ENCODE data around the gene BTF3. TPM values are rescaled to one million over a fixed set of nuclear protein-coding genes. Genes with fewer than 3 reads are reported as not detected.

BTF3 gene
- total RNA-seq (100 to 1,000 TPM; 451 to 591 (median 525) TPM), polyA plus RNA-seq (1,000 to 10,000 TPM in 1 of 3 donors, 100 to 1,000 TPM in 2; 664 to 1,021 (median 727) TPM)
- long read RNA-seq, donor 1, transcript BTF3-202 (6 exons, 1,237 nt): minor isoform, 32 of 212 reads
- long read RNA-seq, donor 1, transcript BTF3-201 (6 exons, 897 nt): major isoform, 174 of 212 reads
- long read RNA-seq, donor 1, partial matches to known transcripts: 2 of 212 reads
- long read RNA-seq, donor 1, other reads (novel, unspliced or antisense): 4 of 212 reads
- long read RNA-seq, donor 2, transcript BTF3-202 (6 exons, 1,237 nt): minor isoform, 58 of 380 reads
- long read RNA-seq, donor 2, transcript BTF3-201 (6 exons, 897 nt): major isoform, 308 of 380 reads
- long read RNA-seq, donor 2, partial matches to known transcripts: 3 of 380 reads
- long read RNA-seq, donor 2, other reads (novel, unspliced or antisense): 11 of 380 reads

DNA sequence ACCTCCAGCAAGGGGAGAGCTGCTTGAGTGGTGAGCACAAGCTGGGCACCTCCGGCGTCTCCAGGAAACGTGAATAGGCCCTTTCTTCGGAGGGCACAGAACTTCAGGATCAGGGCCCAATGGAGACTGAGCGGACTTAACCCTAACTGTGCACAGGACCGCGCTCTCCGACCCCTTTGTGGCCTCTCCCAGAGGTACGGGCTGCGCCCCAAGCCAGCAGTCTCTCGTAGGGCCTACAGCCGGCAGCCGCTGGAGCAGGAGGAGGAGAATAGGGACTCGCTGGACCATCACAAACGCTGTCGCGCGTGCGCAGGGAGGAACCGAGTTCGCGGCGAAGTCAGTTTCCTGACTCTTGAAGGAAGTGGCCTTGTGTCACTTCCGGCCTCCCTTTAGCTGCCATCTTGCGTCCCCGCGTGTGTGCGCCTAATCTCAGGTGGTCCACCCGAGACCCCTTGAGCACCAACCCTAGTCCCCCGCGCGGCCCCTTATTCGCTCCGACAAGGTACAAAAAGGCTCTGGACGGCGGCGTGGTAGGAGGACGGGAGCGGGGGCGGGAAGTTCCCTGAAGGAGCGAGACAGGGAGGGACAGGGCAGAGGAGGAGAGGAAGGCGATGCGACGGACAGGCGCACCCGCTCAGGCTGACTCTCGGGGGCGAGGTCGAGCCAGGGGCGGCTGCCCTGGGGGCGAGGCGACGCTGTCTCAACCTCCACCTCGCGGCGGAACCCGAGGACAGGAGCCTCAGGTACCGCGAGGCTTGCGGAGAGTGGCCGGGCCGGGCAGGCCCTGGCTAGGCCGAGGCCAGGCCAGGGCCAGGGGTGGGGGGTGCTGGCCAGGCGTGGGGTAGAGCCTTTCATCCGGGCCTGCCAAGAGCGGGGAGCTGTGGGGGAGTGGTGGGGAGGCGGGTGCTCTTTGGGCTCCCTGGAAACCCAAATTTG lies at the start of gene BTF3:
BTF3 (plus strand) TSS at position 386 of the 936 bp plus-strand sequence; CDS start at position 612, 226 bp downstream.
- DNase-seq: peak; percentile 97 to 98
- Histone ChIP-seq H3K9me3 (no peaks in the 10 kb centered on the region), H3K27me3 (ENCODE audit: insufficient read depth in 3 of 3, low read length in 2 of 3) (peaks cover 0 to 4% (median 0%) of the 10 kb centered on the region in 3 donors), H3K36me3 (ENCODE audit: insufficient read depth in 1 of 2, low read depth in 1 of 2) (peaks cover 4 to 39% of the 10 kb centered on the region in 2 donors), H3K4me3 (peak within 1 kb of the TSS; percentile 95), H3K4me1 (peaks cover 30% of the 10 kb centered on the region), H3K27ac (peak within 1 kb of the TSS; percentile 94)
- intact Hi-C loops (cut with DNase I): no loop called here
- peak; percentile 97 to 99 (median 98) for ATAC-seq
- WGBS, 3 donors: 0 to 1% (median 1%) methylated on average over 58 to 67 of the region's 67 CpGs
- TF ChIP-seq, protein P1, sequence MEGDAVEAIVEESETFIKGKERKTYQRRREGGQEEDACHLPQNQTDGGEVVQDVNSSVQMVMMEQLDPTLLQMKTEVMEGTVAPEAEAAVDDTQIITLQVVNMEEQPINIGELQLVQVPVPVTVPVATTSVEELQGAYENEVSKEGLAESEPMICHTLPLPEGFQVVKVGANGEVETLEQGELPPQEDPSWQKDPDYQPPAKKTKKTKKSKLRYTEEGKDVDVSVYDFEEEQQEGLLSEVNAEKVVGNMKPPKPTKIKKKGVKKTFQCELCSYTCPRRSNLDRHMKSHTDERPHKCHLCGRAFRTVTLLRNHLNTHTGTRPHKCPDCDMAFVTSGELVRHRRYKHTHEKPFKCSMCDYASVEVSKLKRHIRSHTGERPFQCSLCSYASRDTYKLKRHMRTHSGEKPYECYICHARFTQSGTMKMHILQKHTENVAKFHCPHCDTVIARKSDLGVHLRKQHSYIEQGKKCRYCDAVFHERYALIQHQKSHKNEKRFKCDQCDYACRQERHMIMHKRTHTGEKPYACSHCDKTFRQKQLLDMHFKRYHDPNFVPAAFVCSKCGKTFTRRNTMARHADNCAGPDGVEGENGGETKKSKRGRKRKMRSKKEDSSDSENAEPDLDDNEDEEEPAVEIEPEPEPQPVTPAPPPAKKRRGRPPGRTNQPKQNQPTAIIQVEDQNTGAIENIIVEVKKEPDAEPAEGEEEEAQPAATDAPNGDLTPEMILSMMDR (IDR thresholded peaks at IDR 0.05): no peak

DNA sequence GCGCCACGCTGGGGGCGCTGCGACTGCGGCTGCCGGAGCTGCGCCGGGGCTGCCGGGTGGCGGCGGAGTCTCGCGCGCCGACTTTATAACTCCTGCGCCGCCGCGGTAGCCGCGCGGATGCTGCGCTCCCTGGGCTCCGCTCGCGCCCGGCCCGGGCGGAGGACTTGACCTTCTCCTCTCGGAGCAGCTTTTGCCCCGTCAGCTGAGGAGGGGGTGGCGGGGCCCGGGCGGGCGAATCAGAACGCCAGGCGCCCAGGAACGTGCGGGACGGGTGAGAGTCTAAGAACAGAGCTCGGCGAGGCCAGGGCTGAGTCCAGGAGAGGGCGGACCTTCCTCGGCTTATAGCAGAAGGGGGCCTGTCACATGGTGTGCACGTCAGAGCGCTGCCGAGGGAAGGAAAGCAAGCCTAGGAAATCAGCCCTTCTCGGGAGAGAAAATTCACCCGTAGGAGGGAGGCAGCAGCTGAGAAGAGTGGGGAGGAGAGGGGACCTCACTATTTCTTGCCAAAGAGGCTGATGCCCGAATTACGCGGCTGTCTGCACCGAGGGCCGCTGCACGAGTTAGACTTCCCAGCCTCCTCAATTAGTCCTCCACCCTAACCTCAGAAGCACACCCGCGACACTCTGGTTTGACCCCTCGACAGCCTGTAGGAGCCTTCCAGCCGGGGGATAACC lies 49.6 kb upstream of the BTF3 start, which contains the start of gene FOXD1:
FOXD1 (minus strand) TSS at position 315 of the 674 bp plus-strand sequence. CDS start 415 bp downstream, outside the sequence.
- Histone ChIP-seq H3K4me1 (peaks cover 10% of the 10 kb centered on the region), H3K4me3 (peak within 1 kb of the TSS; percentile 65), H3K27ac (no peak within 1 kb of the TSS), H3K36me3 (ENCODE audit: insufficient read depth in 1 of 2, low read depth in 1 of 2) (no peaks in the 10 kb centered on the region), H3K27me3 (ENCODE audit: insufficient read depth in 3 of 3, low read length in 2 of 3) (peaks cover 10 to 93% (median 52%) of the 10 kb centered on the region in 3 donors), H3K9me3 (no peaks in the 10 kb centered on the region)
- intact Hi-C loops (cut with DNase I): no loop called here
- peak; percentile 69 to 84 (median 76) for ATAC-seq
- peak; percentile 84 to 85 for DNase-seq
- WGBS, 3 donors: 2% methylated on average over 34 to 59 of the region's 59 CpGs
- TF ChIP-seq, protein P1 (IDR thresholded peaks at IDR 0.05): no peak

GRCh38 chr5:73450137-73450536 lies 48.1 kb upstream of the BTF3 start:
- Histone ChIP-seq H3K9me3 (no peaks in the 10 kb centered on the region), H3K27ac (no peak overlapping the region), H3K36me3 (ENCODE audit: insufficient read depth in 1 of 2, low read depth in 1 of 2) (no peaks in the 10 kb centered on the region), H3K27me3 (ENCODE audit: insufficient read depth in 3 of 3, low read length in 2 of 3) (peaks cover 10 to 87% (median 38%) of the 10 kb centered on the region in 3 donors), H3K4me3 (no peak overlapping the region), H3K4me1 (peaks cover 10% of the 10 kb centered on the region)
- ATAC-seq (no peak), DNase-seq (no peak)
- WGBS, 3 donors: 13 to 20% (median 16%) methylated on average over 7 of the region's 7 CpGs
- intact Hi-C loops (cut with DNase I): loop anchor here (5.0 kb wide), 2 partner anchors 148 to 233 kb away; no protein-coding TSS in a partner anchor
- TF ChIP-seq, protein P1 (IDR thresholded peaks at IDR 0.05): no peak

DNA sequence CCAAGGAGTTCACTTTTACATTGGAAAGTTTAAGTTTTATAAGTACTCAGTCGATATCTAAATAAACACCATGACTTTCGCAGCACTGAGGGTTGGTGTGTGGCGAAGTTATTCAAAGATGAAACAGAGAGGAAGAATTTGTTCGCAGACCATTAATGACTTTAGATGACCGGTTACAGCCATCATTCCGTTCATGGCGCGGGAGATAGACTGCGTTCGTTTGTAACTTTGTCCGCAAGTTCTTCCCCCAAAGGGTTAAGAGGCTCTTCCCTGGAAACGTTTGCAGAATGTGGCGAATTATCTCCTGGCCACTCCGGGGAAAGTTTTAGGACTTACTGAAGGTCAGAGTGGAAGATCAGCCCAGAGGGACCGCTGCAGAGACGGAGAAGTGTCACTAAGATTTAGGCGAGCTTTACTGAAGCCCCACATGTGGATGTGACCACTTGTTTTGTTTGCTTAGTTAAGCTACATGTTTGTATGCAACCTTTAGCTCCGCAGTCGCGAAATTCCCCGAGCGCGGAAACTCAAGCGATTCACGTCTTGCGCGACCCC lies 47.5 kb upstream of the BTF3 start:
- WGBS, 3 donors: 8 to 11% (median 9%) methylated on average over 27 of the region's 27 CpGs
- H3K36me3 ChIP-seq (ENCODE audit: insufficient read depth in 1 of 2, low read depth in 1 of 2): no peaks in the 10 kb centered on the region
- ATAC-seq (peak in 1 of 4 donors; percentile 24), DNase-seq (no peak)
- H3K9me3 ChIP-seq: no peaks in the 10 kb centered on the region
- TF ChIP-seq, protein P1 (IDR thresholded peaks at IDR 0.05): no peak
- peak overlapping the region; percentile 47 for H3K4me3 ChIP-seq
- peaks cover 10% of the 10 kb centered on the region for H3K4me1 ChIP-seq
- H3K27ac ChIP-seq: no peak overlapping the region
- H3K27me3 ChIP-seq (ENCODE audit: insufficient read depth in 3 of 3, low read length in 2 of 3): peaks cover 10 to 87% (median 38%) of the 10 kb centered on the region in 3 donors
- intact Hi-C loops (cut with DNase I): loop anchor here (1.0 to 5.0 kb wide), 3 partner anchors 148 to 367 kb away; no protein-coding TSS in a partner anchor

Measured in psoas muscle (tissue), 8 donors.